ENCODE results near the gene FGD2. TPM values are rescaled to one million over a fixed set of nuclear protein-coding genes. Genes with fewer than 3 reads are reported as not detected.

The FGD2 gene
- total RNA-seq, 1 experiment from 2014 or later, result 0.13 TPM

DNA sequence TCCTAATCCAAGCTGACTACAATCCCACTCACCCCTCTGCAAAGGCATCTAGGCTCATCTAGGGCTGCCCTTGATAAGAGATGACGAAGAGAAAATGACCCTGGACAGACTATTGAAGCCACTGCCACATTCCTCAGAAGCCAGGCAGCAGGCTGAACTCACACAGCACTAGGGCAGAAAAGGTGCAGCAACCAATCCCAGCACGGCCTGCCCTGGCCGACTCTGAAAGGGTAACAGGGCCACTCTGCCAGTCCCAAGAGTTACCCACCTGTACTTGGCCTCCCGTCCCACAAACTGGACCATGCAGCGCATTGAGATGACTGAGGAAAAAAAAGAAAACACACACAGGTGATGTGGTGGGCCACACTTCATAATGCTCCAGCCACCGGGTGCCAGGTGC is 28.5 kb upstream of the FGD2 start:
- H3K14ac ChIP-seq (ENCODE audit: insufficient read depth, low read length), result no peak overlapping the region
- H2BK5ac ChIP-seq (ENCODE audit: insufficient read length, low read length), result no peak overlapping the region
- H3K27ac Mint-ChIP-seq, result no peak overlapping the region
- H3K18ac ChIP-seq (ENCODE audit: insufficient read length, low read depth, low read length), result no peak overlapping the region
- H4K91ac ChIP-seq (ENCODE audit: insufficient read length, low read depth, low read length), result no peak overlapping the region
- H3K79me2 ChIP-seq (ENCODE audit: insufficient read depth, low read length), result peaks cover 16% of the 10 kb centered on the region; the same call in 1 of the 2 replicates
- no peak overlapping the region for H2BK15ac ChIP-seq (ENCODE audit: low read depth, low read length)
- TF ChIP-seq, protein P1, sequence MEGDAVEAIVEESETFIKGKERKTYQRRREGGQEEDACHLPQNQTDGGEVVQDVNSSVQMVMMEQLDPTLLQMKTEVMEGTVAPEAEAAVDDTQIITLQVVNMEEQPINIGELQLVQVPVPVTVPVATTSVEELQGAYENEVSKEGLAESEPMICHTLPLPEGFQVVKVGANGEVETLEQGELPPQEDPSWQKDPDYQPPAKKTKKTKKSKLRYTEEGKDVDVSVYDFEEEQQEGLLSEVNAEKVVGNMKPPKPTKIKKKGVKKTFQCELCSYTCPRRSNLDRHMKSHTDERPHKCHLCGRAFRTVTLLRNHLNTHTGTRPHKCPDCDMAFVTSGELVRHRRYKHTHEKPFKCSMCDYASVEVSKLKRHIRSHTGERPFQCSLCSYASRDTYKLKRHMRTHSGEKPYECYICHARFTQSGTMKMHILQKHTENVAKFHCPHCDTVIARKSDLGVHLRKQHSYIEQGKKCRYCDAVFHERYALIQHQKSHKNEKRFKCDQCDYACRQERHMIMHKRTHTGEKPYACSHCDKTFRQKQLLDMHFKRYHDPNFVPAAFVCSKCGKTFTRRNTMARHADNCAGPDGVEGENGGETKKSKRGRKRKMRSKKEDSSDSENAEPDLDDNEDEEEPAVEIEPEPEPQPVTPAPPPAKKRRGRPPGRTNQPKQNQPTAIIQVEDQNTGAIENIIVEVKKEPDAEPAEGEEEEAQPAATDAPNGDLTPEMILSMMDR (conservative IDR thresholded peaks at IDR 0.05), result no peak
- H3K56ac ChIP-seq (ENCODE audit: insufficient read length, low read depth, low read length), result no peak overlapping the region
- H3T11ph ChIP-seq (ENCODE audit: low read length), result no peak overlapping the region
- no CpG with 5 or more reads among the region's 6 CpGs for WGBS (ENCODE audit: extremely low coverage, insufficient read length, low lambda C conversion rate)
- H2BK120ac ChIP-seq (ENCODE audit: low read depth, low read length, poor library complexity, severe bottlenecking), result no peak overlapping the region
- no peaks in the 10 kb centered on the region for H3K27me3 Mint-ChIP-seq (ENCODE audit: low read depth)
- no peaks in the 10 kb centered on the region for H4K20me1 ChIP-seq (ENCODE audit: control insufficient read depth, insufficient read depth, insufficient read length)
- H3K27ac ChIP-seq (ENCODE audit: insufficient read length, low read depth, low read length), result no peak overlapping the region
- H3K9me3 Mint-ChIP-seq, result no peaks in the 10 kb centered on the region
- no peak overlapping the region for H3K23ac ChIP-seq (ENCODE audit: insufficient read length, low read depth, low read length)
- no peak for DNase-seq
- H3K4me2 ChIP-seq (ENCODE audit: insufficient read depth, insufficient read length, low read length), result no peak overlapping the region
- H3K36me3 Mint-ChIP-seq (ENCODE audit: insufficient read depth in 1 of 3, low read depth in 3 of 3), result peaks cover 52 to 81% (median 72%) of the 10 kb centered on the region in 3 experiments; a peak in 6 of 7 replicates
- H2BK12ac ChIP-seq (ENCODE audit: insufficient read length, low read depth, low read length), result no peak overlapping the region
- H3K4me3 Mint-ChIP-seq, result no peak overlapping the region
- no peak overlapping the region for H2BK20ac ChIP-seq (ENCODE audit: low read depth, low read length, poor library complexity, severe bottlenecking)
- no peak overlapping the region for H2AFZ ChIP-seq (ENCODE audit: low read length)
- H3K23me2 ChIP-seq (ENCODE audit: insufficient read length, low read depth, low read length, poor library complexity, severe bottlenecking), result no peaks in the 10 kb centered on the region
- H3K9ac ChIP-seq (ENCODE audit: extremely low read depth, insufficient read length, low read length), result no peak overlapping the region
- peaks cover 5% of the 10 kb centered on the region; the same call in 1 of the 2 replicates for H3K4me1 ChIP-seq (ENCODE audit: insufficient read depth, low read length)
- no peaks in the 10 kb centered on the region for H3K27me3 ChIP-seq (ENCODE audit: insufficient read depth, low read length)
- H4K8ac ChIP-seq (replicated peaks; ENCODE audit: insufficient read length, low read depth, low read length), result no peak overlapping the region
- H3K79me1 ChIP-seq (ENCODE audit: insufficient read depth, low read depth, low read length, poor library complexity, severe bottlenecking), result peaks cover 3% of the 10 kb centered on the region
- H3K9me3 ChIP-seq (ENCODE audit: control insufficient read depth, low read depth, low read length), result no peaks in the 10 kb centered on the region
- H4K5ac ChIP-seq (ENCODE audit: insufficient read length, low read depth, low read length), result no peak overlapping the region
- H3K4me1 Mint-ChIP-seq, result peaks cover 23 to 25% of the 10 kb centered on the region in 2 experiments
- H2AK5ac ChIP-seq (ENCODE audit: insufficient read length, low read length), result no peak overlapping the region
- no peak overlapping the region for H3K4ac ChIP-seq (ENCODE audit: low read depth, low read length)
